SK-N-SH (cell line): ENCODE data around the gene IL31RA. TPM values are rescaled to one million over a fixed set of nuclear protein-coding genes. Genes with fewer than 3 reads are reported as not detected.

Experiments used
- CTCF ChIA-PET: fragments of 300-600, 350-600 bp; formaldehyde crosslinking; extraction: SDS; loops from one replicate; lab custom pipeline; 2021; lab: Yijun Ruan, JAX
- POLR2A ChIA-PET: fragments of 350-600 bp; sonication (Branson Sonifier 250); formaldehyde crosslinking; extraction: SDS; loops from one replicate; lab custom pipeline; 2020; ENCODE audit warnings: antibody characterized with exemption, inconsistent platforms; lab: Yijun Ruan, JAX
- DNase-seq: peaks from one replicate; pipeline ENCODE4 v3.0.0; 2012
- H2AFZ ChIP-seq: fragments of 200-600 bp; sonication (generic); 2 replicates; pipeline ENCODE4 v1.8.1; 2016; ENCODE audit warnings: antibody characterized with exemption, mild to moderate bottlenecking, low read depth
- H3F3A ChIP-seq: fragments of 200-600 bp; sonication (generic); replicated peaks from 2 replicates; pipeline ENCODE3; 2016; ENCODE audit warnings: antibody characterized with exemption, mild to moderate bottlenecking; ENCODE audit not compliant: insufficient read depth
- H3K27ac ChIP-seq, 2 experiments: fragments of 200-500 bp in 1 of 2; fragments of 200-600 bp in 1 of 2; sonication (Bioruptor generic) in 1 of 2; sonication (generic), shearing (Covaris generic) in 1 of 2; 2 replicates each; pipeline versions ENCODE4 v1.5.1 to v1.6.1; 2014 to 2016; ENCODE audit warnings: low read depth in 2 of 2, inconsistent platforms in 1 of 2, low read length in 1 of 2, mild to moderate bottlenecking in 1 of 2, mixed read lengths in 1 of 2
- H3K27me3 ChIP-seq: fragments of 200-600 bp; sonication (generic), shearing (Covaris generic); 2 replicates; pipeline ENCODE4 v1.6.1; 2016; ENCODE audit warnings: mixed run types; ENCODE audit not compliant: insufficient read depth
- H3K36me3 ChIP-seq, 2 experiments: fragments of 200-500 bp in 1 of 2; fragments of 200-600 bp in 1 of 2; sonication (Bioruptor generic) in 1 of 2; sonication (generic) in 1 of 2; replicated peaks in 1 of 2; 2 replicates each; pipeline versions ENCODE3 to v1.5.1; 2014 to 2016; ENCODE audit warnings: low read length in 1 of 2, mild to moderate bottlenecking in 1 of 2; ENCODE audit not compliant: insufficient read depth in 2 of 2, control insufficient read depth in 1 of 2
- H3K4me1 ChIP-seq, 2 experiments: fragments of 200-500 bp in 1 of 2; fragments of 200-600 bp in 1 of 2; sonication (Bioruptor generic) in 1 of 2; sonication (generic), shearing (Covaris generic) in 1 of 2; 2 replicates each; pipeline versions ENCODE4 v1.5.1 to v1.6.1; 2014 to 2016; ENCODE audit warnings: low read depth in 1 of 2, low read length in 1 of 2, mixed run types in 1 of 2; ENCODE audit not compliant: insufficient read depth in 2 of 2, control insufficient read depth in 1 of 2
- H3K4me2 ChIP-seq: fragments of 200-600 bp; sonication (generic), shearing (Covaris generic); 2 replicates; pipeline ENCODE4 v1.6.1; 2017; ENCODE audit warnings: mixed run types
- H3K4me3 ChIP-seq, 2 experiments: fragments of 200-500 bp in 1 of 2; fragments of 200-600 bp in 1 of 2; sonication (Bioruptor generic) in 1 of 2; sonication (generic), shearing (Covaris generic) in 1 of 2; 2 replicates each; pipeline versions ENCODE4 v1.5.1 to v1.8.1; 2014 to 2016; ENCODE audit warnings: low read depth in 2 of 2, inconsistent platforms in 1 of 2, low read length in 1 of 2, mild to moderate bottlenecking in 1 of 2, mixed read lengths in 1 of 2, moderate library complexity in 1 of 2
- H3K79me2 ChIP-seq: fragments of 200-600 bp; sonication (generic); 2 replicates; pipeline ENCODE4 v1.8.1; 2017; ENCODE audit warnings: mild to moderate bottlenecking; ENCODE audit not compliant: insufficient read depth
- H3K9ac ChIP-seq: fragments of 200-600 bp; sonication (generic); 2 replicates; pipeline ENCODE4 v1.6.1; 2017; ENCODE audit warnings: mixed run types
- H3K9me2 ChIP-seq: fragments of 200-600 bp; sonication (generic); 2 replicates; pipeline ENCODE4 v1.6.1; 2017; ENCODE audit warnings: mixed run types
- H3K9me3 ChIP-seq: fragments of 200-600 bp; sonication (generic); 2 replicates; pipeline ENCODE4 v1.6.1; 2017; ENCODE audit warnings: mixed run types, mild to moderate bottlenecking, moderate library complexity
- H4K20me1 ChIP-seq: fragments of 200-600 bp; sonication (generic); 2 replicates; pipeline ENCODE4 v1.6.1; 2017; ENCODE audit warnings: mild to moderate bottlenecking, mixed run types; ENCODE audit not compliant: insufficient read depth
- CHD2 ChIP-seq: fragments of 150-350 bp; IDR thresholded peaks from 2 replicates; pipeline ENCODE4 v1.6.1; 2018; ENCODE audit warnings: low read length; ENCODE audit not compliant: partially characterized antibody
- FOSL2 ChIP-seq: IDR thresholded peaks from 2 replicates; pipeline ENCODE4 v1.4.0; 2012; ENCODE audit warnings: low read depth, mild to moderate bottlenecking, moderate library complexity, borderline replicate concordance
- GABPA ChIP-seq: IDR thresholded peaks from 2 replicates; pipeline ENCODE4 v1.4.0; 2012; ENCODE audit warnings: low read depth, mild to moderate bottlenecking
- MXI1 ChIP-seq: IDR thresholded peaks from 2 replicates; pipeline ENCODE4 v1.6.1; 2012; ENCODE audit warnings: mild to moderate bottlenecking, low read depth, low read length, improper control_type of control experiment
- POLR2AphosphoS5 ChIP-seq: IDR thresholded peaks from 2 replicates; pipeline ENCODE4 v1.6.1; 2012; ENCODE audit warnings: low read depth, low read length
- RXRA ChIP-seq: IDR thresholded peaks from 2 replicates; pipeline ENCODE4 v1.4.0; 2012; ENCODE audit warnings: low read depth, mild to moderate bottlenecking, borderline replicate concordance
- TCF12 ChIP-seq: IDR thresholded peaks from 2 replicates; pipeline ENCODE4 v1.4.0; 2012
- TEAD4 ChIP-seq: IDR thresholded peaks from 2 replicates; pipeline ENCODE4 v1.4.0; 2012; ENCODE audit warnings: mild to moderate bottlenecking, borderline replicate concordance; ENCODE audit not compliant: insufficient read depth
- WGBS: methylation state at CpG from one replicate; pipeline ENCODE4 v1.1.6; 2017; ENCODE audit warnings: low lambda C conversion rate; 5-methylcytosine and 5-hydroxymethylcytosine counted together
- polyA plus RNA-seq, 3 experiments: library from polyadenylated mRNA; depleted of rRNA; stranded (reverse); fragments of >200 nt; gene quantifications; 2 replicates each; pipeline ENCODE4 v1.2.3, GENCODE V29; 2012
- small RNA-seq, 7 experiments: library from RNA; depleted of rRNA; stranded (forward); fragments of <200 nt; gene quantifications; one replicate each; pipeline ENCODE3, GENCODE V24; 2012
- TF ChIP-seq, protein P1 (sequence below): IDR thresholded peaks from 2 replicates; pipeline ENCODE4; 2012

Gene IL31RA
- polyA plus RNA-seq, 1 of the 3 experiments (the other 2 are of a cell fraction) = 0.20 TPM

- peaks cover 6% of the 10 kb centered on the region; the same call in 1 of the 2 replicates for H3K79me2 ChIP-seq
- H3F3A ChIP-seq = no peaks in the 10 kb centered on the region
- POLR2A ChIA-PET = interaction anchor here (0.7 kb wide), 1 partner anchor 1062 kb away, joined by 4 read pairs; no protein-coding TSS in a partner anchor
- no peak overlapping the region for H3K4me2 ChIP-seq
- no peaks in the 10 kb centered on the region for H3K9me2 ChIP-seq
- no peak for DNase-seq
- peaks cover 40 to 50% of the 10 kb centered on the region in 2 experiments for H3K36me3 ChIP-seq
- H3K4me1 ChIP-seq = no peaks in the 10 kb centered on the region
- no peak overlapping the region for H3K4me3 ChIP-seq
- H3K9me3 ChIP-seq = no peaks in the 10 kb centered on the region
- no peak overlapping the region for H3K27ac ChIP-seq
- no peak overlapping the region for H2AFZ ChIP-seq
- no peaks in the 10 kb centered on the region for H4K20me1 ChIP-seq
- CTCF ChIA-PET = interaction anchor here (1.3 kb wide), 1 partner anchor 235 kb away, joined by 3 read pairs; no protein-coding TSS in a partner anchor
- 96% methylated on average over 6 of the region's 6 CpGs for WGBS
- no peak overlapping the region for H3K9ac ChIP-seq
- TF ChIP-seq, protein P1, sequence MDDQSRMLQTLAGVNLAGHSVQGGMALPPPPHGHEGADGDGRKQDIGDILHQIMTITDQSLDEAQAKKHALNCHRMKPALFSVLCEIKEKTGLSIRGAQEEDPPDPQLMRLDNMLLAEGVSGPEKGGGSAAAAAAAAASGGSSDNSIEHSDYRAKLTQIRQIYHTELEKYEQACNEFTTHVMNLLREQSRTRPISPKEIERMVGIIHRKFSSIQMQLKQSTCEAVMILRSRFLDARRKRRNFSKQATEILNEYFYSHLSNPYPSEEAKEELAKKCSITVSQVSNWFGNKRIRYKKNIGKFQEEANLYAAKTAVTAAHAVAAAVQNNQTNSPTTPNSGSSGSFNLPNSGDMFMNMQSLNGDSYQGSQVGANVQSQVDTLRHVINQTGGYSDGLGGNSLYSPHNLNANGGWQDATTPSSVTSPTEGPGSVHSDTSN = no peak
- no peak for TF ChIP-seq TEAD4
- no peak for TF ChIP-seq POLR2AphosphoS5
- no peak for TF ChIP-seq CHD2
- TF ChIP-seq TCF12 = no peak
- TF ChIP-seq GABPA = no peak
- no peaks in the 10 kb centered on the region for H3K27me3 ChIP-seq
These were observed 114.4 kb downstream of the IL31RA start for GRCh38 chr5:55965525-55965924.

- Histone ChIP-seq H3K9ac (no peak overlapping the region), H4K20me1 (no peaks in the 10 kb centered on the region), H3K9me2 (no peaks in the 10 kb centered on the region), H3K4me2 (no peak overlapping the region), H3K4me3 (no peak overlapping the region), H3K27ac (no peak overlapping the region), H3K9me3 (no peaks in the 10 kb centered on the region), H3K79me2 (peaks cover 6% of the 10 kb centered on the region; the same call in 1 of the 2 replicates), H3K4me1 (no peaks in the 10 kb centered on the region), H3F3A (no peaks in the 10 kb centered on the region), H3K36me3 (peaks cover 37 to 44% of the 10 kb centered on the region in 2 experiments), H2AFZ (no peak overlapping the region), H3K27me3 (no peaks in the 10 kb centered on the region)
- CTCF ChIA-PET = no interaction called here
- no peak for DNase-seq
- POLR2A ChIA-PET = no interaction called here
- no peak for TF ChIP-seq FOSL2
- no peak for TF ChIP-seq GABPA
- TF ChIP-seq MXI1 = no peak
- no peak for TF ChIP-seq RXRA
- no peak for TF ChIP-seq TCF12
- TF ChIP-seq, all 33 proteins: peak for 0
These were observed 115.1 kb downstream of the IL31RA start for GRCh38 chr5:55966284-55966683.

GRCh38 chr5:55969956-55970355 lies 118.8 kb downstream of the IL31RA start:
- Histone ChIP-seq H3F3A (peaks cover 6% of the 10 kb centered on the region), H4K20me1 (no peaks in the 10 kb centered on the region), H3K9me2 (no peaks in the 10 kb centered on the region), H3K4me2 (no peak overlapping the region), H3K36me3 (peaks cover 12 to 34% of the 10 kb centered on the region in 2 experiments), H2AFZ (no peak overlapping the region), H3K79me2 (0 out of 2 replicates have a peak, but pooled peaks cover 8% of the 10 kb centered on the region), H3K27ac (0 out of 4 replicates have a peak overlapping the region, but pooled peaks of 1 of the 2 experiments have one; percentile 14), H3K27me3 (no peaks in the 10 kb centered on the region), H3K4me1 (peaks cover 0 to 4% of the 10 kb centered on the region in 2 experiments; a peak in 1 of 4 replicates), H3K9ac (no peak overlapping the region), H3K4me3 (no peak overlapping the region), H3K9me3 (no peaks in the 10 kb centered on the region)
- POLR2A ChIA-PET = no interaction called here
- CTCF ChIA-PET = interaction anchor here (0.8 to 1.4 kb wide), 3 partner anchors 10 to 119 kb away, joined by 3 to 4 read pairs (median 3); no protein-coding TSS in a partner anchor
- no peak for DNase-seq
- TF ChIP-seq POLR2AphosphoS5 = no peak
- peak; percentile 61; the same call in 1 of the 2 replicates for TF ChIP-seq FOSL2
- WGBS = 17% methylated on average over 1 of the region's 1 CpG

Small RNA genes within 50 kb of the gene (small RNA-seq; reads per million reads assigned to genes)
- 0 reads per million in 7 experiments for gene AC016596.1

Other genes with a start within 250 kb of the IL31RA start
- gene SLC38A9, start 139.0 kb upstream of the IL31RA start, polyA plus RNA-seq (2012; rRNA removed) = 6.9 and 14.2 TPM in 2 replicates
- not detected in 2 replicates for gene DDX4, start 113.3 kb upstream of the IL31RA start, polyA plus RNA-seq (2012; rRNA removed)
- 16.0 and 21.1 TPM in 2 replicates for gene IL6ST, start 143.6 kb downstream of the IL31RA start, polyA plus RNA-seq (2012; rRNA removed)